Inflammatory macrophage treated with lipopolysaccharide for 1 hour (primary cell): ENCODE data around the gene BEX1.
"Not testable (repeated sequence)": the region's sequence is repeated elsewhere in the genome, so short reads cannot be mapped to it uniquely, and the experiment has no call there.

Source experiments
- DNase-seq, 2 donors: peaks; one replicate each; pipeline ENCODE4 v3.0.0-alpha.2; 2020 to 2022

Gene BEX1

GRCh38 chrX:103063918-103064434 lies at the start of gene BEX1:
Gene BEX1 (minus strand): TSS chrX:103064171. CDS start chrX:103063274, 897 bp downstream.
- DNase-seq = no peak

DNA sequence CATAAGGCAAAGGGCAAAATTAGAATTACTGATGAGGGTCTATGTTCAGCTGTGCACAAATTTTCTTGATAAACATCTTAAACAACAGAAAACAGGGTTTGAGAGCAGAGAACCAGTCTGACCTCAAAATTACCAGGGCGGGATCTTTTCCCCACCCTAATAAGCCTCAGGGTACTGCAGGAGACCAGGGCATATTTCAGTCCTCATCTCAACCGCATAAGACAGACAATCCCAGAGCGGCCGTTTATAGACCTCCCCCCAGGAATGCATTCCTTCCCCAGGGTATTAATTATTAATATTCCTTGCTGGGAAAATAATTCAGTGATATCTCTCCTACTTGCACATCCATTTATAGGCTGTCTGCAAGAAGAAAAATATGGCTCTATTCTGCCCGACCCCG lies 45.5 kb upstream of the BEX1 start:
- DNase-seq = not testable (repeated sequence)

GRCh38 chrX:103107836-103108235 lies 43.9 kb upstream of the BEX1 start:
- DNase-seq = no peak

GRCh38 chrX:103107227-103107737 lies 43.3 kb upstream of the BEX1 start:
- DNase-seq = not testable (repeated sequence)

GRCh38 chrX:103104370-103104769 lies 40.4 kb upstream of the BEX1 start:
- not testable (repeated sequence) for DNase-seq

DNA sequence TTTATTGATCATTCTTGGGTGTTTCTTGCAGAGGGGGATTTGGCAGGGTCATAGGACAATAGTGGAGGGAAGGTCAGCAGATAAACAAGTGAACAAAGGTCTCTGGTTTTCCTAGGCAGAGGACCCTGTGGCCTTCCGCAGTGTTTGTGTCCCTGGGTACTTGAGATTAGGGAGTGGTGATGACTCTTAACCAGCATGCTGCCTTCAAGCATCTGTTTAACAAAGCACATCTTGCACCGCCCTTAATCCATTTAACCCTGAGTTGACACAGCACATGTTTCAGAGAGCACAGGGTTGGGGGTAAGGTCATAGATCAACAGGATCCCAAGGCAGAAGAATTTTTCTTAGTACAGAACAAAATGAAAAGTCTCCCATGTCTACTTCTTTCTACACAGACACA lies 39.9 kb upstream of the BEX1 start:
- not testable (repeated sequence) for DNase-seq

DNA sequence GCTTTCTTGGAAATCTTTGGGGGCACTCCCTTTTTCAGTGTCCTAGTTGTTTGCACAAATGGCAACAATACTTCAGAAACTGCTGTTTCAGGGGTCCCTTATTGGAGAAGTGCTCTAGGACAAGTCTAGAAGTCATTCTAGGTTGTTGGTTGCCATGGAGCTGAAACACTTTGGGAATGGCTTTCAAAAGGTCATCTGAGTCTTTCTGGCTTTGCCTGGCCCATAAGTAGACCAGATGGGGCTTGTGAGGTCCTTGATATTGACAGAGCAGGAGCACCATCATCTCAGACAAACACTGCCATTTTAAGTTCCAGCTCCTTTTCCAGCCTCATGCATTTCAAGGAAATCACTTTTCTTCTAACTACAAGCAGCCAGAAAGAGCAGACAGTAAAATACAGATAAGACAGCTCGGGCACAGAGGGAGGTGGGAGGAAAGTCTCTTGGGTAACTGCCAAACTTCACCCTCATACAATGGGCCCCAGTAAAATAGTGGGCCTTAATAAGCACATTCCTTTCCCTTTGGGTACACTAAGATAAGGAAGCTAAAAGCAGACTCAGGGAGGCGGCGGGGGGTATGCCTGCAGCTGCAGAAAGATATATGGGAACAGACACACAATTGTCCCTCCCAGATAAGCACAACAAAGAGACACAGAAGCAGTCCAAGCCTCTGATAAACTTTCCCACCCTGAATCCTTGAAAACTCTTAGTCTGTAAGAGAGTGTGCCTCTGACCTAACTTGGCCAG lies 37.5 kb upstream of the BEX1 start:
- DNase-seq = no peak

GRCh38 chrX:103100484-103100883 lies 36.5 kb upstream of the BEX1 start:
- no peak for DNase-seq

DNA sequence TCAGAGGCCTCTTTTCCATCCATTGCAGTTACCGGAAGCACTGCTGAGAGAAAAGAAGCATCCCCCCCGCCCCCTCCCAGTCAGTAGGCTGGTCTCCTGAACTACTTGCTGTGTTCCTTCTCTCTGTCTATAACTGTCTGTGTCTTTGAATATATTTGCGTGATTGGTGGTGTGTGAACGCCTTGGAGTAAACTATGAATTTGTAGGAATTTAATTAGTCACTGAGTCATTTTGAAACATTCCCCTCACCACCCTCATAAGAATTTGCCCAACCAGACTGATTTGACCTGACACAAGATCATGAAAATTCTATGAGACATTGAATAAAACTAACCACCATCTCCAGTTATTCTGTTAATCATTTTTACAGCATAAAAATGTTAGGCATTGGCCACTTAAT lies 35.7 kb upstream of the BEX1 start:
- DNase-seq = no peak

GRCh38 chrX:103098488-103098887 lies 34.5 kb upstream of the BEX1 start:
- DNase-seq = no peak

GRCh38 chrX:103092942-103093341 lies 29.0 kb upstream of the BEX1 start, which contains the start of gene NXF3:
Gene NXF3 (minus strand): TSS chrX:103093143. CDS start chrX:103093023, 120 bp downstream.
- DNase-seq = no peak

- no peak for DNase-seq
These were observed 17.1 kb upstream of the BEX1 start for GRCh38 chrX:103081051-103081450.

DNA sequence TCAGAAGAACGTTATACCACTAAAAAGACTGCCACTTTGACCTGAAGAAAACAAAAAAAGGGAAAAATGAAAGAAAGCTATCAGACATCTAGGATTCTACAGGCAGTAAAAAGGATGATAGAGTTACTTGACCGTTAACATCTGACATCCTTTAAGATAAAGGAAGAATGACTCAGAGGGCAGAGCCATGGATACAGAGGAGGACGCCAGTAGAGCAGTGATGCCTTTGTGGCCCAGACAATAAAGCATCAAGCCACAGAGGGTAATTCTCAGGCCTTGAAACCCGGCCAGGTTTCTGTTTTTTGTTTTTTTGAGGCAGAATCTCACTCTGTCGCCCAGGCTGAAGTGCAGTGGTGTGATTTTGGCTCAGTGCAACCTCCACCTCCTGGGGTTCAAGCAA lies 9.5 kb upstream of the BEX1 start:
- no peak for DNase-seq

GRCh38 chrX:103066606-103067005 lies 2.6 kb upstream of the BEX1 start:
- no peak for DNase-seq

GRCh38 chrX:103063191-103063845 lies 653 bp downstream of the BEX1 start:
- peak in 1 of 2 donors; percentile 2 for DNase-seq

GRCh38 chrX:103061486-103061885 lies 2.5 kb downstream of the BEX1 start:
- DNase-seq = no peak

GRCh38 chrX:103056902-103057301 lies 7.1 kb downstream of the BEX1 start:
- DNase-seq = no peak

DNA sequence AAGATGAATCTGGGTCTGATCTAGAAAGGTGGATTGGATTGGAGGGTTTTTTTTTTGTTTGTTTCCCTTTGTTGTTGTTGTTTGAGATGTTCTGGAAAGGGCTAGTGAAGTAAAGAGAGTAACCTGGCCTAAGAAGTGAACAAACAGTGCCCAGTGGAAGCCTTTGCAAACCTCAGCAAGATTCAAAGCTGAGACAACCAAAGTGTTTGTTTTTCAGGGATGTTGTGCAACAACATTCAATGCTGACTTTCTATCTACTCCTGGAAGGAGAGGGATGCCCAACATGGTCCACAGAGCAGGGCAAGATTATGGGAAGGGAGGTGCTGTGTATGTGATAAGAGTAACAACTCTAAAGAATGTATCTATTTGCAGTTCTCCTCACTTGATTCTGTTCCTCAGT lies 11.3 kb downstream of the BEX1 start:
- DNase-seq = no peak

DNA sequence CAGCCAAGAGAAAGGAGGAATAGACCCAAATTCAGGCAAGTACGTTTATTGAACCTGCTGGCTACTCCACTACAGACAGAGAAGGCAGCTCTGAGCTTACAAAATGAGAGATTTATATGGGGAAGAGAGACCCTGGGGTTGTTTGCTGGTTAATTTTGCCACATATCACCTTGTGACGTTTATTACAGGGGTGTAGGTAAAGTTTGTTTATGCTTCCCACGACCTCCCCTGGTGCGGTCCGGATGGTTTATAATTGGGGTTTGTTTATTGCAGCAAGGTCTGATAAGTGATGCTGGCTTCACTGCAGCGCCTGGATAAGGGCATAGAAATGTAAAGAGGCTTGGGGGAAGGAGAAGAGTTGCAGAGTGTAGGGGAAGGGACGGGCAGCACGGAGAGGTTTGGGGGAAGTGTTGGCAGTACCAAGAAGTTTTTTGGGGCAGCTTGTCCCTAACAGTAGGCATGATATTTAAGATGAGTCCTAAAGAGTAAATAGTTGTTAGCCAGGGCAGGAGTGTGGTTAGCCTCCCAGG lies 12.6 kb downstream of the BEX1 start:
- no peak for DNase-seq

GRCh38 chrX:103033371-103033770 lies 30.6 kb downstream of the BEX1 start:
- DNase-seq = not testable (repeated sequence)

DNA sequence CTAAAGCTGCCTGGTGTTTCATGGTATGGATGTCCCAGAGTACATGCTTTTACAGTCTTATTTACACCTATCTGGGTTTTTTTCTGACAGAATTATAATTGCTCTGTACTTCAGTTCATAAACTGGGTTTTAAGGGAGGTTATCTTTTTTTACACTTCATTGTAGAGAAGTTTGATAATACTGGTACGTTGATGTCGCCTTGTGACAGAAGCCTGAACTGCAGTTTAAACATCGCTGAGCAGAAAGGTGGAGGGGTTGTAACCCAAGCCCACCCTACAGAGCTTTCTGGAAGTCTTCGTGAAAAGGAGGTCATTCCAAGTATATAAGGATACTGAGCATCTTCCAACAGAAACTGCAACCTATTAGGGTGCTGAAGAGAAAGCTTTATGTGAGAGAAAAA lies 46.4 kb downstream of the BEX1 start:
- no peak for DNase-seq

- no peak for DNase-seq
These were observed 51.0 kb downstream of the BEX1 start for GRCh38 chrX:103012945-103013344.
